Prostate gland (tissue), 2 donors: ENCODE measurements around the gene TMEM143.

ENCODE experiments used
- POLR2AphosphoS5 ChIP-seq: sonication (generic); formaldehyde crosslinking; IDR thresholded peaks from one replicate; pipeline ENCODE4 v1.6.1; 2017; ENCODE audit warnings: antibody characterized with exemption
- TF ChIP-seq, protein P1 (sequence below), 4 experiments: fragments of 200-600 bp in 2 of 4; fragments of 450-650 bp in 2 of 4; sonication (generic) in 2 of 4; IDR thresholded peaks; 1 replicate in 3 of 4; 2 replicates in 1 of 4; pipeline ENCODE4 v1.5.1; 2016 to 2019; ENCODE audit warnings: antibody characterized with exemption in 4 of 4, mild to moderate bottlenecking in 2 of 4, moderate library complexity in 2 of 4

DNA sequence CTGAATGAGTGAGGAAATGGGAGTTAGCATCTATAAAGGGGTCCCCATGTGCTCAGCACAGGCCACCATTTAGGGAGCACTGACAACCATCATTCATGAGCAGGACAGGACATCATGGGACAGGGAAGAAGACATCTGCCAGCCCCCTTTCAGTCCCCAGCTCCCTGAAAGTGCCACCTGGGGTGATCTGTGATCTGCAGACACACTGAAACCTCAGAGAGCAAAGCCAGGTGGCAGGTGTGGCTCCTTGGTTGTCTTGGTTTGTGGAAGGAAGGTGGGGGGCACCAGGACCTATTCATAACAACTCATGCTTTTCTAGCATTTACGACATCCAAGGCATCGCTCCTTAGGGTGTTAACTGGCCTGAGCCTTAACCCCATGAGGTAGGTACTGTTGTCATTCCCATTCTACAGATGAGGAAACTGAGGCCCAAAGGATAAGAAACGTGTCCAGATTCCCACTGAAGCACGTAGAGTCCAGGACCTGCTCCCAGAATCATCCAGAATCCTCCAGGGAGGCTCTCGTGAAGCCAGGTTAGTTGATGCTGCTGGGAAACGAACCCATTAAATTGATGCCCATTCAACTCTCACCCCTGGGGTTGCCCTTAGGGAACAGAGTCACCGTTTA, 21.8 kb upstream of the TMEM143 start:
- TF ChIP-seq, protein P1, sequence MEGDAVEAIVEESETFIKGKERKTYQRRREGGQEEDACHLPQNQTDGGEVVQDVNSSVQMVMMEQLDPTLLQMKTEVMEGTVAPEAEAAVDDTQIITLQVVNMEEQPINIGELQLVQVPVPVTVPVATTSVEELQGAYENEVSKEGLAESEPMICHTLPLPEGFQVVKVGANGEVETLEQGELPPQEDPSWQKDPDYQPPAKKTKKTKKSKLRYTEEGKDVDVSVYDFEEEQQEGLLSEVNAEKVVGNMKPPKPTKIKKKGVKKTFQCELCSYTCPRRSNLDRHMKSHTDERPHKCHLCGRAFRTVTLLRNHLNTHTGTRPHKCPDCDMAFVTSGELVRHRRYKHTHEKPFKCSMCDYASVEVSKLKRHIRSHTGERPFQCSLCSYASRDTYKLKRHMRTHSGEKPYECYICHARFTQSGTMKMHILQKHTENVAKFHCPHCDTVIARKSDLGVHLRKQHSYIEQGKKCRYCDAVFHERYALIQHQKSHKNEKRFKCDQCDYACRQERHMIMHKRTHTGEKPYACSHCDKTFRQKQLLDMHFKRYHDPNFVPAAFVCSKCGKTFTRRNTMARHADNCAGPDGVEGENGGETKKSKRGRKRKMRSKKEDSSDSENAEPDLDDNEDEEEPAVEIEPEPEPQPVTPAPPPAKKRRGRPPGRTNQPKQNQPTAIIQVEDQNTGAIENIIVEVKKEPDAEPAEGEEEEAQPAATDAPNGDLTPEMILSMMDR (IDR thresholded peaks at IDR 0.05) = no peak
- TF ChIP-seq POLR2AphosphoS5 = no peak
